Frontal cortex (tissue), 4 donors: Measurements from ENCODE around the gene MYRFL. TPM values are rescaled to one million over a fixed set of nuclear protein-coding genes. Genes with fewer than 3 reads are reported as not detected.
"Not testable (repeated sequence)": the region's sequence is repeated elsewhere in the genome, so short reads cannot be mapped to it uniquely, and the experiment has no call there.

Experiments
- DNase-seq, 2 donors: peaks; one replicate each; pipeline ENCODE4 v3.0.0; 2012; ENCODE audit warnings: low spot score in 2 of 2
- FAIRE-seq: peaks from 2 replicates; lab custom pipeline; 2012; peaks lifted over from hg19 to GRCh38; lab: Jason Lieb, UNC
- total RNA-seq: library from RNA; depleted of rRNA; stranded (reverse); fragments of >200 nt; gene quantifications from one replicate; pipeline ENCODE4 v1.2.3, GENCODE V29; 2014
- donor health status: control.
- donor health status: control.
- donor health status: control.

Gene MYRFL
- total RNA-seq, 1 donor from 2014 or later: 0.82 TPM

DNA sequence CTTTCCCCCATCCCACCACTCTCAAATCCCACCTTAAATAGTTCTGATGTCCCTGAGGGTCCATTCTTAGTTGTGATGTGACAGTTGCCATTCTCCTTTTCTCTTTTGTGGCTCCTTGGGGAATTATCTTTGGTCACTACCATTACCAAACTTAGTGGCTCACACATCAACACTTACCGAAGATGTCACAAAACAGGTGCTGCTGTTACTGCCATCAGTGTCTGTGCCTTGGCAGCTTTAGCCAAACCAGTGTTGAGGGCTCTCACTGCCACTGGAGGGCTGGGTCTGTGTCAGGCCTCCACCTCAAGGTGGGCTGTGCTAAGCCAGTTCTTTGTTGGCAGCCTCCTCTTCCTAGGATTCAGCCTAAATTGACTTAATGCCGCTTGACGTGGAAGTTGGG is 144.0 kb downstream of the MYRFL start:
- FAIRE-seq: no peak
- no peak for DNase-seq

DNA sequence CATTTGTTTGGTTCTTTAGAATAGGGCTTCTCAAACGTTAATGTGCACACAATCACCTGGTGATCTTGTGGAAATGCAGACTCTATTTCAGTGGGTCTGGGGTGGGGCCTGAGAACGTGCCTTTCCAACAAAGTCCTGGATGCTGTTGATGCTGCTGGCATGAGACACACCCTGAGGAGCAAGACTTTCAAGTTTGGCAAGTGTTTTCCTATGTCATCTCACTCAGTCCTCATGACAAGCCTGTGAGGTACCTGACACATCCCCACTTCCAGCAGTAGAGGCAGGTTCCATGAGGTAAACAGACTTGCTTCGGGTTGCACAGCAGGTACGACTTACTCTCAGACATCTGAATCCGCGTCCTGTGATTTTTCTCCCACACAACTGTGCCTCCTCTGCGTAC is 147.1 kb downstream of the MYRFL start:
- DNase-seq (no peak), FAIRE-seq (no peak)

DNA sequence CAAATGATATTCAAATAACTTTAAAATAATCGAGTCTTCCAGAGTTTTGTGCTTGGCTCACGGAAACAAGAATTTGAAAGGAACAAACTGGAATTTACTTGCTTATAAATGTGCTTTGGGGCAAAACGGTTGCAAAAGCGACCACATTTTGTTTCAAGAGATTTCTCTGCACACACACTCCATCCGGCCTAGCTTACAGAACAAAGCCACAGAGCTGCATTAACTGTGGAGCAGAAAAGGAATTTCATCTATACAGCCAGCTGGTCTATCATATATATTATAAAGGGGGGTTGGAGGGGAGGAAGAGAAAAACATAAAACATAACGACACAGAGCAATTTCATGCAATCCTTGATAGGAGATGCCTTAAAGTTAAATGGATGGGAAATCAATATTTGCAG is 153.0 kb downstream of the MYRFL start:
- FAIRE-seq (no peak), DNase-seq (no peak)

DNA sequence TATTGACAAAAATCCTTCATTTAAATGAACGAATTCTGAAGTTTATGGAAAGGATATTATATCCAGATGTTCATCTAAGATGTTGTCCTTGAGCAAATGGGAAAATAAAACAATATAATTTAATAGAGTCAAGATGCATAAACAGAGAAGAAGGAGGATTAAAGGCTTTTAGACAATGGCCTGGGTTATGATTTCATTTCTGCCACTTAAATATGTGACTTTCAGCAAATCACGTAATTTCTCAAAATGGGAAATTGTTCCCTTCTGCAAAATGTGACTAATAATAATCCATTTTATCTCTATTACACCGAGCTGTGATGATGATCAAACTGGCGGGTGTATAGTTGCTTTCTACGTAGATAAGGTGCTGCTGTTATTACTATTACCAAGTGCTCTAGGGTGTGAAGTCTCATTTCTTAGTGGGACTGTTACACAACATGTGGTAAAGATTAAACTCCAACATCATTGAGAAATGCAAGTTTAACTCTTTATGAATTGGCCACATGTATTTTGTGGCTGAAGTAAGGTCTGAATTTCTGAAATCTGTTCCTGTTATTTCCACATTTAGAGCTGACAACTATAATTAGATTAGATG is 157.0 kb downstream of the MYRFL start:
- DNase-seq (no peak), FAIRE-seq (no peak)

DNA sequence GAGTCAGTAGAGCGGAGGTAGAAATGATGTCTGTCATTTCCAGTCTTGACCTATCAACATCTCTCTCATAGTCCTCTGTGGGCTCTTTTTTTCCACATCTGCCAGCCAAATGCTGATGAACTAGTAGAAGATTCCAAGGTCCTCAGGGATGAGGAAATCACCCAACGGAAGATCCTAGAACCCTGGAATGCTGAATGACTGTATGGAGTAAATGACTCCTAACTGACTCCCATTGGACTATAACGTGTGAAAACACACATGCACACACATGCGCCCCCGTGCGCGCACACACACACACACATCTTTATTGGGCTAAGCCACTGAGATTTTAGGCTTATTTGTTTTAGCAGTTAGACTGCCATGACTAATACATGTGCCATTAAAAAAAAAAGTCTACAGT is 159.2 kb downstream of the MYRFL start:
- DNase-seq (no peak), FAIRE-seq (no peak)

DNA sequence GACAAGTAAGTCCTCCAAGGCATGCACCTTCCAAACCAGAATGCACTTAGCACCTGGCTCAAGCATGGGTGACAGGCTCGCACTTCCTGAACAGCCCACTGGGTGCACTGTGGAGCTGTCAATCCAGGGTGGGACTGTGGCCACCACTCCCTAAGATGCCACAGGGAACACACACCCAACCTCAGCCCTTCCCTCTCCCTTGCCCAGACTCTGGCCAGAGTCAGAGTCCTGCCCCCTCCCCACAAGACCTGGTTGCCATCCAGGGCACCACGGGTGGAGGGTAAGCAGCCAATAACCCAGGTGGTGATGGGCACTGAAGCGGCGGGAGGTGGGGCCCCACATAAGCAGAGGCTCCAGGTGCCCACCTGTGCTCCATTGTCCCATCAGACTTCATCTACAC is 160.6 kb downstream of the MYRFL start:
- FAIRE-seq: no peak

DNA sequence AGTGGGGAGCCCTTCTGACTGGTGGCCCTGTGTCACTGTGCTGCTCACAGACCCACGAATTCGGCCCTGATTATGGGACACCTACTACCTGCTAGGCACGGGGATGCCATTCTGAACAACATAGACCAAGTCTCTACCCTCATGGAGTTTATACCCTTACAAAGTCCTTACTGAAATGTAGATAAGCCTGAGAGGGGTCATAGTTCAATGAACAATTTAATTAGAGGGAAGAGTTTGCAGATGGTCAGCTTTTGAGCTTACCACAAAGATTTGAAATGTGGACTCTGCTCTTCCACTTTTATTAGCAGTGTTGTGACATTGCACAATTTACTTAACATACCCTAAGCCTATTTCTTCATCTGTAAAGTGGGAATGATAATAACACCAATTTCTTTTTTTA is 161.1 kb downstream of the MYRFL start:
- no peak for FAIRE-seq

More for the DNA sequence above, 160.6 kb downstream of the MYRFL start:
- DNase-seq: no peak

DNA sequence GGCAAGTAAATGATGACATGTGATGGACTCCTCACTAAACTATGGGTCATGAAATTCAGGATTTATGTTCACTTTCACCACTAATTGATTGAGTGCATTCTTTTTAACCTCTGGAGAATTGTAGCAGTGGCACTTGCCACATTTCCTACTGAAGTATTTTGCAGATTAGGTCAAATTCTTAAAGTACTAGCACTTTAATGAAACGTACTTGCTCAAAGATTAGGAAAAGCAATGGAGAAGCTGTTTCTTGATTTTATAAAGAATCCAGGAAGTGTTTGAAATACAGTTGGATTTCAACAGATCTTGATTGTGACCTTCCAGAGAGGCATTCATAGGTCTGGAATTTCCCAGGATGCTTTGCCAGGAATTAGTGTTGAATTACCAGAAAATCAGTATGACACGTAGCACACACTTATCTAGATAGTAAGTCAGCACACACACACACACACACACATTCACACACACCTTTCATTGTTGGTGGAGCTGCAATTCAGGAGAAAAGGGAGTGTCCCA is 162.6 kb downstream of the MYRFL start:
- DNase-seq (no peak), FAIRE-seq (no peak)

More for the DNA sequence above, 161.1 kb downstream of the MYRFL start:
- DNase-seq: no peak

DNA sequence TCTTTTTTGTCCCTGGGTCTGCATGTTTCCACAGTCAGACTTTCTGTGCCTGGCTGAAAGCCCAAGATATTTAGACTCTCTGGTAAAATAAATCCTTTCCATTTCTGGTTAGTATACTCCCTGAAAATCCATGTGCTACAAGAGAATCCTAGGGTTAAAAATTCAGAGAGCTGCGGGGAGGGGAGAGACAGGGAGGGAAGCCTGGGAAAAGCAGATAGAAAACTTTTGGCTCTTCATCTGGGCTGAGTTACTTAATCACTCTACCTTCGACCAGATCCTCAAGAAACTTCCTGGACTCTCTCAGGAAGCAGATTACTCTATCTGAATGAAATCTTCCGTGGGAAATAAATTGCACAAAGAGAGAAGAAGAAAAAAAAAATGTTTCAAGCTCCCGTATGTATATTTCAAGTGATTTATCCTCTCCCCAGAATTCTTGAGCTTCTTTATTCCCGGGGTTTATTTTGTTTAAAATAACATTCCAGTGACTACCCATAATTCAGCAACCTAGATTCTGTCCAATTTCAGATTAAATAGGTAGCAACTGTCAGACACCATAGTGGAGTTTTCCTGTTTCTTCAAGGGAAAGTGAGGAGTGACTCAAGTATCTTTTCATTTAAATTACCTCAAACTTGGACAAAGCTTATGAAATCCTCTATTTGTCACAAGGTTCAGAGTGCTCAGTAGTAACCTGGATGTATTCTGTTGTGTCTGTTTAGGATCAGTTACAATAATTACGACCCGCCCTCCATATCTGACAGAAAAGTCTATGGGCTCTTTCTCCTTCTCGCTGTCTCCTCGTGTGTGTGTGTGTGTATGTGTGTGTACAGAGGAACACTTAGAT is 163.7 kb downstream of the MYRFL start:
- no peak for DNase-seq
- FAIRE-seq: no peak

DNA sequence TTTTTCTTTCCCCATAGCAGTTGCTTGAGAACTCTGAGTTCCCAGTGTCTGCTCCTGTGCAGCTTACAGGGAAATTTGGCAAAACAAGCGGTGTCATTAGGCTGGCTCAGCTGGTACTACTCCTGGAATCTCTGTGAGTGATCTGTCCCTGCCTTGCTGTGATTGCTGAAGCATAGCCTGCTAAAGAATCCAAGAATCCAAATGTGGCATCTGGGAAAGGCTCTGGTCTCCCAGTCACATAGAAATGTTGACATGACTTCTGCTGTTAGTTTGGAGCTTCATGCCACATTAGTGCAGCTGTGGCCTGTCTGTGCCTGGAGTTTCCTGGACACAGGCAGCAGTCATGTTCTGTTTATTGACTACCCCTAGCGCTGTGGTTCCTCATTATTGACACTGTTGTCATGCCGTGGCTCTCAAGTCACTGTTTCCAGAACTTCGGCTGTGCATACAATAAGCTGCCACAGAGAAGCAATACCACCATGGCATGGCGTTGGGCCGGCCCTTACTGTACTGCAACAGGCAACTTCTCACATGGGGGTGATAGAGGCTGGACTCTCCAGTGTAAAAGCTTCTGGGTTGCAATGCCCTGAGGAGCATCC is 166.8 kb downstream of the MYRFL start:
- FAIRE-seq (no peak), DNase-seq (no peak)

DNA sequence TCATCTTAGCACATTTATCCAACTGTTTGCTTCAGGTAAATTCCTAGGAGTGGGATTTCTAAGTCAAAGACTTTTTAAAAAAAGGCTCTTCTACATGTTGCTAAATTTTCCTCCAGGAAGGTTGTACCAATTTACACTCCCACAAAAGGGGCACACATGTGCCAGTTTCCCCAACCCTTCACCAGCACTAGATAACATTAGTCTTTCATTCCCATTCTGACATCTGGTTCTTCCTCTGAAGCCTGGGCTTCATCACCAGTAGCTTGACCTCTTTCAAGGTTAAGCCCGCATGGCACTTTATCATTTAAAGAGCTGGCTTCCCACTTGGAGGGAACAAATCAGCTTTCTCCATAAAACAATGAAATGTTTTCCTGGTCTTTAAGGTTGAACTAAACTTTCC is 168.4 kb downstream of the MYRFL start:
- FAIRE-seq (no peak), DNase-seq (no peak)

DNA sequence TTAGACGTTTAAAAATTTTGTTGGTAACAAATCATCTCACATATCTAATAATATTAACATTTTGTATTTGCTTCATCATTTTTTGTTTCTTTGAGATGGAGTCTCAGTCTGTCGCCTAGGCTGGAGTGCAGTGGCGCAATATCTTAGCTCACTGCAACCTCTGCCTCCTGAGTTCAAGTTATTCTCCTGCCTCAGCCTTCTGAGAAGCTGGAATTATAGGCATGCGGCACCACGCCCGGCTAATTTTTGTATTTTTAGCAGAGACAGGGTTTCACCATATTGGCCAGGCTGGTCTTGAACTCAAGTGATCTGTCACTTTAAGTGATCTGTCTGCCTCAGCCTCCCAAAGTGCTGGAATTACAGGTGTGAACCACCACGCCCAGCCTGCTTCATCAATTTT is 169.1 kb downstream of the MYRFL start:
- not testable (repeated sequence) for DNase-seq, FAIRE-seq

DNA sequence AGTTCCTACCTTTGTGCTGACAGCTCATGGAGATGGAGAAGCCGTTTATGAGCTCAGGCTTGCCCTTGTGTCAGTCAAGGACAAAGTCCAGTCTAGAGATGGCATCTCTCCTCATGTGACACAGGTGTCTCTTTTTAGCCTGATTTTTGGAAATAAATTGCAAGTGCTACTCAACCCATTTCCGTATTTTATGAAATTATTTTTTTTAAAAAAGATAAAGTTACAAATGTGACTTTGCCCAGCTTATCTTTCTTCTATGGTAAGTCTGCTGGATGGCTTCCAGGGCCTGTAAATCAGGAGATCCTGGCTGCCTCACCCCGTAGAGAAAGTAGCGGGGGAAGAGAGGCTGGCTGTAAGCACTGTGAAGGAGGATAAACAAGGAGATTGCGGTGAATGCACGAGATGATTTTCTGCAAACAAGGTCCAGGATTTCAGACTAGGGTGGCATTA is 169.7 kb downstream of the MYRFL start:
- FAIRE-seq: no peak
- DNase-seq: no peak

DNA sequence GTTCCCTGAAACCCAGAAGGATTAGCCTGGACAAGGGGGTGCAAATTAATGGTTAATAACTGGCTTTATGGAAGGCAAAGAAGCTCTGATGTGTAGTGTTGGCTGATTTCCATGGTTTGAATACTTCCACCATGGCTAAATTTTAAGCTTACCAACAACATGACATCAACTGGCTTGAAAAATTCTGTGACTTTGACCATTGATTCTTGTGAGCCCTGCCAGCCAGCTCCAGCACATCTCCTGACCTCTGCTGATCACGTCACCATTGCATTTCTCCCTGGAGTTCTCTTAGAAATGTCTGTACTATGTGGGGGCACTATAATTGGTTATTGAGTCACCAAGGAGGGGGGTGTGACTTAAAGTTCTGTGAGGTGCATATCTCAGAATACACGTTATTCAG is 171.2 kb downstream of the MYRFL start:
- no peak for FAIRE-seq

DNA sequence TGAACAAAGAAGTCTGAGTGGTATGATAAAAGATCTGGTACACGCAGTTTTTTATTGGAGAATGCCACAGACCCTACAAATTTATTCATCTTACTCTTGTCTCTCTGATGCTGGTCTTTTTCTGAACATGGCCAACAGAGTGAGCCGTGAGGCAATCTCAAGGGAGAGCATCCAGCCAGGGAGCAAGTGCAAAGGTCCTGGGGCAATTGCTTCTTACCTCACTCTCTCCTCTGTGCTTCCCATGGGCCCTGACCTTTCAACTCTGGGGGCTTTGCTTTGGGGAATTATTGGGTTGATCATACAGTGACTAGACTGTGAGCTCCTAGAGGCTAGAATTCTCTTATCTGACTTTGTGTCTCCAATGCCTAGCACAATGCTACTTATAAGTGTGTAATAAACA is 171.7 kb downstream of the MYRFL start:
- DNase-seq (no peak), FAIRE-seq (no peak)

More for the DNA sequence above, 171.2 kb downstream of the MYRFL start:
- DNase-seq: no peak

DNA sequence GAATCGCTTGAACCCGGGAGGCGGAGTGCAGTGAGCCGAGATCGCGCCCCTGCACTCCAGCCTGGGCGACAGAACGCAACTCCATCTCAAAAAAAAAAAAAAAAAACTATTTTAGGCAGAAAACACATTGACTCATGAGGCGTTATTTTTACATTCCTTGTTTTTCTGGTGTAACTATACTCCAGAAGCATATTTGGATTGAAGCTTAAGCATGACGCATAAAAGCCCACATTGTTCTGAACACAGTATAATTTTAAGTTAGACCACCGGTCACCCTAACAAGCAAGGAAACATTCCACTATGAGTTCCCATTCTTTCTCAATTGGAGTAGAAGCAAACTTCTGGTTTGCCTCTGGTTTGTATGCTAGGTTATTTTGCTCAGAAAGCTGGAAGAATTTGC is 173.0 kb downstream of the MYRFL start:
- no peak for FAIRE-seq
- DNase-seq: no peak

DNA sequence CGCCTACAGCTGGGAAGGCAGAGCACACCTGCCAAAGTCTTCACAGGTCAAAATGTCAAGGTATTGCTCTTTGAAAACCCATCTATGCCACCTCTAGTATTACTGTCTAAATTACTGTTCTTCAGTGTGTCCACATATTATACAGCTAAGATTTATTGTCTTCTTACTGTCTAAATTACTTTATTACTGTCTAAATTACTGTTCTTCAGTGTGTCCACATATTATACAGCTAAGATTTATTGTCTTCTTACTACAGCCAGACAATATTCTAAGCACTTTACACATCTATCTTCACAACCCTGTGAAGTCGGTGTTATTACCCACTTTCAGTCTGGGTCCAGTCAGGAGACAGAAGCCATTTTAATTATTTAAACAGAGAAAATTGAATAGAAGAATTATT is 173.9 kb downstream of the MYRFL start:
- DNase-seq (no peak), FAIRE-seq (no peak)

DNA sequence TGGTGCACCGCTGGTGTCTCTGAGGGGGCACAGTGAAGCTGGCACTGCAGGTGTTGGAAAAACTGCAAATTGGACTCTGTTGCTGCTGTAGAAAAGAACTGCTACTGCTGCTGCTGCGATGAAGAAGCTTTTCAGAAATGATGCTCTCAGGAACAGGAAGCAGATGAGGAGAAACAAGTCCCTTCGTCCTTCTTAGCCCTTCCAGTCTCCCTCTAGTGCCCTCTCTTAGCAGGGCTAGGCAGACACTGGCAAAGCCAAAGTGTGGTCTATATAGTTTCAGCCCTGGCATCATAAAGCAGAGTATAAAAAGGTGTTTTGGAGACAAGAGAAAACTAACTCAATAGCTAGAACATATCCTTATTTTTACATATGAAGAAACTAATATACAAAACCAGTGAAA is 174.5 kb downstream of the MYRFL start:
- DNase-seq: no peak
- no peak for FAIRE-seq

DNA sequence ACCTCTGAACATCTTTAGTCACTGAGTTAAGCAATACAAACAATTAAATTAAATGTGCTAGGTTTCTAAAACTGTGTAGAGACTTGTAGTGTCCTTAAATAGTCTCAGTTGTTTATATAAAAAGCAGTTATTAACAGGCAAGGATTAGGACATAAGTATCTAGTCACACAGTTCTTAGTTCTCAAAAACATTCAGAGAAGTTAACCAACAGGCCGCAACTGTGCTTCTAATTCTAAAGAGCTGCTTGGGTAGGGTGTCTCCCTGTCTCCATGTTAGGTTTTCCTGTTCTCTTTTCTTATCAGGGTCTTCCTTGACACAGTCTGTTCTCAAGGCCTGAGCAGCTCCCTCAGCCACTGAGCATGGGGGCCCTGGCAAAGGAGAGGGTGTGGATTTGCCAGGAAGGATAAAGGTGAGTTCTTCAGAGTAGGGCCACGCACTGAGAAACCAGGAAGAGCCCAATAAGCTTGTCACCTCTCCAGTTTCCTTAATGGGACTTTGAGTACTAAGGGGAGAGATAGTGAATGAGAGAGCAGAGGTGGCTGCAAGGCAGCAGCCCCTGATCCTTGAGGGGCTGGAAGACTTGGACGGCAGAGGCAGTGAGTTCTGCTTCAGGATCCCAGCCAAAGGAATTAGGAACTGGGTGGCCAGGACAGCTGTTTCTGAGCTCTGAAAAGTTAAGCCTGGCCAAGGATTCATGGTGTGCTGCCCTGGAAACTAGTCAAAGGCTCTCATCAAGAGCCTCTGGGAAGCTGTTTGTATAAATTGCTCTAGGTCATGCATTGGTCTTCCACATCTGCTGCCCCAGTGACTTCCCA is 177.3 kb downstream of the MYRFL start:
- FAIRE-seq (no peak), DNase-seq (no peak)

DNA sequence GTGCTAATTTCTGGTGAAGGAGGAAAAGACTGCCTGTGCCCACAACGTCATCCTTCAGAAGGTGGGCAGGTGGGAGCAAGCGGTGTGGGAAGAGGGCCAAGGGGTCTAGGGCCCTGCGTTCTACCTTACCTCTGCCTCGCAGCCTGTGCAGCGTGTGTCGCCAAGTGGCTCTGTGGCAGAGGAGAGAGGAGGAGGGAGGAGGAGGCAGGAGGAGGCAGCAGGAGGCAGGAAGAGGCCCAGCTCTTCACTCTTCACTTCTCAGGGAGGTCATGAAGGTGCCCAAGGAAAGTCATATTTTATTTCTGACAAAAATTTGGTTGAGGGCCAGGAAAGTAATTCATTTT is 177.9 kb downstream of the MYRFL start:
- DNase-seq (no peak), FAIRE-seq (no peak)
